Liver (tissue), 9 donors: ENCODE data around the gene CD40. TPM values are rescaled to one million over a fixed set of nuclear protein-coding genes. Genes with fewer than 3 reads are reported as not detected.

Experiments
- DNase-seq: peaks from one replicate; pipeline ENCODE4 v3.0.0-alpha.2; 2017; ENCODE audit warnings: low spot score
- H3K27ac ChIP-seq, 2 donors: one replicate each; pipeline ENCODE4 v1.7.0; 2013; ENCODE audit warnings: inconsistent platforms in 2 of 2, low read length in 2 of 2, control low read depth in 1 of 2, low read depth in 1 of 2, mild to moderate bottlenecking in 1 of 2
- H3K27me3 ChIP-seq, 4 donors: one replicate each; pipeline versions ENCODE4 v1.6.1 to v1.7.0; 2013; ENCODE audit warnings: low read length in 3 of 4, inconsistent platforms in 1 of 4, mild to moderate bottlenecking in 1 of 4, moderate library complexity in 1 of 4; ENCODE audit not compliant: control insufficient read depth in 4 of 4, insufficient read depth in 4 of 4
- H3K36me3 ChIP-seq, 4 donors: one replicate each; pipeline versions ENCODE4 v1.6.1 to v1.7.0; 2013; ENCODE audit warnings: low read length in 3 of 4, mild to moderate bottlenecking in 3 of 4, low read depth in 1 of 4, moderate library complexity in 1 of 4; ENCODE audit not compliant: control insufficient read depth in 4 of 4, insufficient read depth in 3 of 4
- H3K4me1 ChIP-seq, 4 donors: one replicate each; pipeline versions ENCODE4 v1.6.1 to v1.7.0; 2013; ENCODE audit warnings: low read length in 3 of 4, mild to moderate bottlenecking in 3 of 4, moderate library complexity in 1 of 4; ENCODE audit not compliant: control insufficient read depth in 4 of 4, insufficient read depth in 4 of 4
- H3K4me3 ChIP-seq, 3 donors: one replicate each; pipeline versions ENCODE4 v1.6.1 to v1.7.0; 2013; ENCODE audit warnings: low read length in 3 of 3, control low read depth in 1 of 3, low read depth in 1 of 3, mild to moderate bottlenecking in 1 of 3
- H3K9ac ChIP-seq, 2 donors: one replicate each; pipeline ENCODE4 v1.7.0; 2013; ENCODE audit warnings: low read length in 2 of 2, mild to moderate bottlenecking in 2 of 2, moderate library complexity in 2 of 2, control low read depth in 1 of 2, low read depth in 1 of 2
- H3K9me3 ChIP-seq, 4 donors: one replicate each; pipeline versions ENCODE4 v1.6.1 to v1.7.0; 2013; ENCODE audit warnings: low read length in 3 of 4; ENCODE audit not compliant: control insufficient read depth in 4 of 4
- ATF3 ChIP-seq: IDR thresholded peaks from 2 replicates; pipeline ENCODE4 v1.6.1; 2016; ENCODE audit warnings: antibody characterized with exemption
- CTCF ChIP-seq: fragments of 150-350 bp; IDR thresholded peaks from 2 replicates; pipeline ENCODE4 v1.5.1; 2017; ENCODE audit warnings: improper control_type of control experiment, low read depth, low read length; ENCODE audit not compliant: missing input control
- EGR1 ChIP-seq, 2 donors: IDR thresholded peaks; 2 replicates each; pipeline ENCODE4 v1.6.1; 2016 to 2018; ENCODE audit warnings: antibody characterized with exemption in 2 of 2, low read depth in 2 of 2
- FOXA1 ChIP-seq: IDR thresholded peaks from 2 replicates; pipeline ENCODE4 v1.6.1; 2016; ENCODE audit warnings: antibody characterized with exemption
- FOXA2 ChIP-seq: IDR thresholded peaks from 2 replicates; pipeline ENCODE4 v1.6.1; 2016; ENCODE audit warnings: antibody characterized with exemption
- HNF4A ChIP-seq, 2 donors: conservative IDR thresholded peaks; 2 replicates each; pipeline ENCODE4 v1.6.1; 2016; ENCODE audit warnings: antibody characterized with exemption in 2 of 2, mild to moderate bottlenecking in 2 of 2
- HNF4G ChIP-seq: IDR thresholded peaks from 2 replicates; pipeline ENCODE4 v1.6.1; 2016; ENCODE audit warnings: antibody characterized with exemption
- MAX ChIP-seq: IDR thresholded peaks from 2 replicates; pipeline ENCODE4 v1.6.1; 2016; ENCODE audit warnings: antibody characterized with exemption
- NR2F2 ChIP-seq: IDR thresholded peaks from 2 replicates; pipeline ENCODE4 v1.6.1; 2016; ENCODE audit warnings: antibody characterized with exemption
- RAD21 ChIP-seq, 2 donors: IDR thresholded peaks; 2 replicates each; pipeline ENCODE4 v1.6.1; 2016; ENCODE audit warnings: antibody characterized with exemption in 2 of 2, mild to moderate bottlenecking in 2 of 2
- REST ChIP-seq: IDR thresholded peaks from 2 replicates; pipeline ENCODE4 v1.6.1; 2016; ENCODE audit warnings: antibody characterized with exemption, mild to moderate bottlenecking
- SP1 ChIP-seq: IDR thresholded peaks from 2 replicates; pipeline ENCODE4 v1.6.1; 2018; ENCODE audit warnings: antibody characterized with exemption, mild to moderate bottlenecking
- TAF1 ChIP-seq: conservative IDR thresholded peaks from 2 replicates; pipeline ENCODE4 v1.6.1; 2016; ENCODE audit warnings: antibody characterized with exemption, mild to moderate bottlenecking
- YY1 ChIP-seq: IDR thresholded peaks from 2 replicates; pipeline ENCODE4 v1.6.1; 2016; ENCODE audit warnings: antibody characterized with exemption, mild to moderate bottlenecking
- ZBTB33 ChIP-seq: IDR thresholded peaks from 2 replicates; pipeline ENCODE4 v1.6.1; 2016; ENCODE audit warnings: antibody characterized with exemption
- WGBS: extraction: QIAGEN DNeasy Blood & Tissue Kit; methylation state at CpG from one replicate; pipeline ENCODE4 v1.1.7; 2013; 5-methylcytosine and 5-hydroxymethylcytosine counted together
- polyA plus RNA-seq, 2 donors: library from polyadenylated mRNA; stranded (reverse) in 1 of 2; unstranded in 1 of 2; fragments of 200-250 nt in 1 of 2; fragments of >200 nt in 1 of 2; fragmentation: Nextera tagmentation in 1 of 2; extraction: Ambion mirVana in 1 of 2; gene quantifications; one replicate each; pipeline versions ENCODE4 v1.2.1 to v1.2.3, GENCODE V29; 2013 to 2015
- total RNA-seq, 2 donors: library from RNA; depleted of rRNA; stranded (reverse); fragments of >200 nt; gene quantifications; one replicate each; pipeline ENCODE4 v1.2.3, GENCODE V29; 2014
- donor health status: healthy.
- donor health status: healthy.
- donor health status: healthy.
- donor health status: healthy.
- donor health status: healthy.

CD40 gene
- total and polyA plus RNA-seq, 4 donors = 2.2 to 9.4 (median 6.0) TPM

GRCh38 chr20:46122516-46123481 lies 4.7 kb downstream of the CD40 start:
- 93% methylated on average over 15 of the region's 15 CpGs for WGBS

More at GRCh38 chr20:46122516-46123481, 4.7 kb downstream of the CD40 start:
- peaks cover 0 to 25% (median 6%) of the 10 kb centered on the region in 4 donors for H3K36me3 ChIP-seq
- peaks cover 1 to 19% (median 14%) of the 10 kb centered on the region in 4 donors for H3K4me1 ChIP-seq
- no peak overlapping the region for H3K9ac ChIP-seq
- no peak overlapping the region for H3K27ac ChIP-seq
- no peaks in the 10 kb centered on the region for H3K9me3 ChIP-seq
- TF ChIP-seq TAF1 (no peak), REST (no peak), CTCF (no peak), ZBTB33 (no peak), RAD21 (IDR thresholded peaks at IDR 0.05) (no peak), NR2F2 (no peak), EGR1 (IDR thresholded peaks at IDR 0.05; ENCODE audit: low read depth in 2 of 2) (no peak), HNF4A (conservative IDR thresholded peaks at IDR 0.05) (no peak), HNF4G (no peak), ATF3 (no peak), YY1 (no peak), SP1 (no peak), FOXA2 (no peak), MAX (no peak), FOXA1 (no peak)
- H3K4me3 ChIP-seq = no peak overlapping the region
- H3K27me3 ChIP-seq = no peaks in the 10 kb centered on the region
- DNase-seq = no peak
